WERI-Rb-1 (cell line): ENCODE data around the gene ENTHD1.

Experiments
- DNase-seq: peaks from one replicate; pipeline ENCODE4 v3.0.0-alpha.2; 2020
- H3K27ac ChIP-seq: fragments of 250-450 bp; sonication (Bioruptor Pico); 2 replicates; pipeline ENCODE4 v1.5.1; 2020; ENCODE audit warnings: mild to moderate bottlenecking, moderate library complexity
- H3K27me3 ChIP-seq: fragments of 250-450 bp; sonication (Bioruptor Pico); 2 replicates; pipeline ENCODE4 v1.5.1; 2021; ENCODE audit warnings: mild to moderate bottlenecking, low read depth, moderate library complexity; ENCODE audit not compliant: insufficient read depth, severe bottlenecking
- H3K36me3 ChIP-seq: fragments of 250-450 bp; sonication (Bioruptor Pico); 2 replicates; pipeline ENCODE4 v1.5.1; 2020; ENCODE audit warnings: mild to moderate bottlenecking, moderate library complexity
- H3K4me3 ChIP-seq: 2 replicates; pipeline ENCODE4 v1.5.1; 2011; ENCODE audit warnings: low read depth, mild to moderate bottlenecking, control low read depth, low read length
- H3K9me3 ChIP-seq: fragments of 250-450 bp; sonication (Bioruptor Pico); 2 replicates; pipeline ENCODE4 v1.5.1; 2021; ENCODE audit warnings: mild to moderate bottlenecking, moderate library complexity; ENCODE audit not compliant: severe bottlenecking
- TF ChIP-seq, protein P1 (sequence below): IDR thresholded peaks from 2 replicates; pipeline ENCODE4 v1.5.1; 2011; ENCODE audit warnings: low read depth, mild to moderate bottlenecking, control low read depth, inconsistent platforms, low read length

ENTHD1 gene

DNA sequence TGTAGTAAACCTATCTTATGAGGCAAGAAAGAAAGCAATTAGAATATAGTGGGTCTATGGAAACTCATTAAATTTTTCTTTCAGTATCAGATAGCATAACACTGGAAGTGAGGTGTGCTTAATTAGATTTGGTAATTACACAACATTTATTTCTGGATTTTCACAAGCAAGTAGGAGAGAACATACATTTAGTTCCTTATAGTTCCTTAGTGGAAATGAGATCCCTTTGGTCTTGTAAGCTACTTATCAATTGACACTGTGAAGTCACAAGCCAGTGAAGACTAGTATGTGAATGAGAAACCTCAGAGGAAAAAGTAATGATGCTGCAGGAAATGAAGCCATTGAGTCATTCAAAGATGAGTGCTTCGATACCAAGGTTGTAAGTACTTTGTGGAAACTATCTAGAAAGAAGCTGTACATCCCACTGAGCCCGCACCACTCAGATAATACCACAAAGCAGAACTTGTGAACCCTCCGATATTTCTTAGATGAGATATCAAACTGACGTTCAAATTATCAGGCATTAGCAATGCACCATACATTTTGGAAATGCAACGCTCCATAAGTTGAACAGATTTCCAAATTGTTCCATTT lies 53.5 kb downstream of the ENTHD1 start:
- TF ChIP-seq, protein P1, sequence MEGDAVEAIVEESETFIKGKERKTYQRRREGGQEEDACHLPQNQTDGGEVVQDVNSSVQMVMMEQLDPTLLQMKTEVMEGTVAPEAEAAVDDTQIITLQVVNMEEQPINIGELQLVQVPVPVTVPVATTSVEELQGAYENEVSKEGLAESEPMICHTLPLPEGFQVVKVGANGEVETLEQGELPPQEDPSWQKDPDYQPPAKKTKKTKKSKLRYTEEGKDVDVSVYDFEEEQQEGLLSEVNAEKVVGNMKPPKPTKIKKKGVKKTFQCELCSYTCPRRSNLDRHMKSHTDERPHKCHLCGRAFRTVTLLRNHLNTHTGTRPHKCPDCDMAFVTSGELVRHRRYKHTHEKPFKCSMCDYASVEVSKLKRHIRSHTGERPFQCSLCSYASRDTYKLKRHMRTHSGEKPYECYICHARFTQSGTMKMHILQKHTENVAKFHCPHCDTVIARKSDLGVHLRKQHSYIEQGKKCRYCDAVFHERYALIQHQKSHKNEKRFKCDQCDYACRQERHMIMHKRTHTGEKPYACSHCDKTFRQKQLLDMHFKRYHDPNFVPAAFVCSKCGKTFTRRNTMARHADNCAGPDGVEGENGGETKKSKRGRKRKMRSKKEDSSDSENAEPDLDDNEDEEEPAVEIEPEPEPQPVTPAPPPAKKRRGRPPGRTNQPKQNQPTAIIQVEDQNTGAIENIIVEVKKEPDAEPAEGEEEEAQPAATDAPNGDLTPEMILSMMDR = no peak
- H3K27ac ChIP-seq = no peak overlapping the region
- DNase-seq = no peak
- no peaks in the 10 kb centered on the region for H3K27me3 ChIP-seq
- H3K9me3 ChIP-seq = no peaks in the 10 kb centered on the region
- H3K36me3 ChIP-seq = no peaks in the 10 kb centered on the region
- H3K4me3 ChIP-seq = no peak overlapping the region

DNA sequence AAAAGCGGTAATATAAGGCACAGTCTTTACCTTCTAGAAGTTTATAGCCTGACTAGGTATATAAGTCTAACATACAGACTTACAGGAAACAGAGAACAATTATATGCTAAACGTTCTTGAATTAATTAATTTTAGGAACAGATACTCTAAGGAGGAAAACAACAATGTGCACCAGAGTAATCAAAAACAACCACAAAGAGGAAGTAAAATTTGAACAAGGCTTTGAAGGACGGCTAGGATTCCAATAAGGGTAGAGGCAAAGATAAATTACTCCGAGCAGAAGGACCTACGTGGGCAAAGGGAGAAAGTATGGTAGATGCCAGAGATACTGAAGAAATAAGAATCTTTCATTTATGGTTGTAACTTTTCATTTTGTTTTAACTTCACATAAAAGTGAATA lies 54.4 kb downstream of the ENTHD1 start:
- H3K36me3 ChIP-seq = no peaks in the 10 kb centered on the region
- no peaks in the 10 kb centered on the region for H3K9me3 ChIP-seq
- H3K4me3 ChIP-seq = no peak overlapping the region
- TF ChIP-seq, protein P1 = no peak
- DNase-seq = no peak
- no peaks in the 10 kb centered on the region for H3K27me3 ChIP-seq
- H3K27ac ChIP-seq = no peak overlapping the region

DNA sequence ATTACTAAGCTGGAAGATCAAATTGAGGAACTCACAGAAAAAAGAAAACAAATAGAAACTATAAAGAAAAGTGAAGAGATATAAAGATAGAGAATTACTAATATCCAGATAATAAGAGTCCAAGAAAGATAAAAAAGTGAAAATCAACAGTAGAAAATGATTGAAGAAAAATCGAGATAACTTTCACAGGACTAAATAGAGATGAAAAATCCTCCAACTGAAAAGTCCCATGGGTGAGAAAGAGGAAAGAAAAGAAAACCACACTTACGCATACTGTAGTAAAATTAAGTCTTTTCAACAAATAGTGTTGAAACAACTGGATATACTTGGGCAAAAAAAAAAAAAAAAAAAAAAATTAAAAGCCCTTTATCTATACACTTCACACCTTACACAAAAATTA lies 60.0 kb downstream of the ENTHD1 start:
- no peak overlapping the region for H3K4me3 ChIP-seq
- DNase-seq = no peak
- no peak overlapping the region for H3K27ac ChIP-seq
- TF ChIP-seq, protein P1 = no peak
- no peaks in the 10 kb centered on the region for H3K9me3 ChIP-seq
- no peaks in the 10 kb centered on the region for H3K36me3 ChIP-seq
- H3K27me3 ChIP-seq = no peaks in the 10 kb centered on the region

DNA sequence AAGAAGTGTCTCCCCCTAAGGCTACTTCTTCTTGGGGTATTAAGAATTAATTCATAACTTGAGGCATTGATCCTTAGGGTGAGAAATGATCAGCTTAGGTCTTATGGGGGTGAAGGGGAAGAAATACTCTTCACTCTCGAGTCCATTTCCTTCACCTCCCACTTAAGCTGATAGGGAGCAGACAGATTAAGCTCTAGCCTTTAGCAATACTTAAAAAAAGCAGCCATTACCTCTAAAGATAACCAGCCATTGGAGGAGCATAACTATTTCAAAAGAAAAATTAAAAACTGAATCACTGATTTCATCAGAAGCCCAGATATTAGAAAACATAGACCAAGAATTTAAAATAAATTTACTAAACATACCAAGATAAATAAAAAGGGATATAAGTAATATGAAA lies 60.5 kb downstream of the ENTHD1 start:
- Histone ChIP-seq H3K36me3 (no peaks in the 10 kb centered on the region), H3K9me3 (no peaks in the 10 kb centered on the region), H3K27ac (no peak overlapping the region), H3K27me3 (no peaks in the 10 kb centered on the region), H3K4me3 (no peak overlapping the region)
- TF ChIP-seq, protein P1 = no peak
- no peak for DNase-seq

DNA sequence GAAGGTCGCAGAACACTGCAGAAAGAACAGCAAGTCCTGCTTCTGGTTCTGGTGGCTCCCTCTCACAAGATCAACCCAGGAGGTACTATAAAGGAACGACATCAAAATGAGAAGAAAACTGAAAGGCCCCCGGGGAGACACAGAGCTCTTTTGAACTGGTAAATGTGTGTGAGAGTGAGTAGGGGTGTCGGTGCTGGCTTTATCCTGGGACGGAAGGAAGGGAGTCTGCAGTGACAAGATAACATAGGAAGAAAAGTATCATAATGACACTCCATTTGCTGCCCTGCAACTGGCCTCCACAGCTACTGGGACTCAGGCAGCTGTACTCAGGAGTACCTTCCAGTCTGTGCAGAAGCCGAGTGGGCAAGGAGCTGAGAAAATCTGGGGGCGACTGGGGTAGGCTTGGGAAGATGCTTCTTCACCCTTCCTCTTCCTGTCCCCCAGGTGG lies 60.9 kb downstream of the ENTHD1 start:
- H3K27me3 ChIP-seq = no peaks in the 10 kb centered on the region
- H3K36me3 ChIP-seq = no peaks in the 10 kb centered on the region
- H3K9me3 ChIP-seq = no peaks in the 10 kb centered on the region
- no peak overlapping the region for H3K4me3 ChIP-seq
- no peak for DNase-seq
- no peak overlapping the region for H3K27ac ChIP-seq
- TF ChIP-seq, protein P1 = no peak

DNA sequence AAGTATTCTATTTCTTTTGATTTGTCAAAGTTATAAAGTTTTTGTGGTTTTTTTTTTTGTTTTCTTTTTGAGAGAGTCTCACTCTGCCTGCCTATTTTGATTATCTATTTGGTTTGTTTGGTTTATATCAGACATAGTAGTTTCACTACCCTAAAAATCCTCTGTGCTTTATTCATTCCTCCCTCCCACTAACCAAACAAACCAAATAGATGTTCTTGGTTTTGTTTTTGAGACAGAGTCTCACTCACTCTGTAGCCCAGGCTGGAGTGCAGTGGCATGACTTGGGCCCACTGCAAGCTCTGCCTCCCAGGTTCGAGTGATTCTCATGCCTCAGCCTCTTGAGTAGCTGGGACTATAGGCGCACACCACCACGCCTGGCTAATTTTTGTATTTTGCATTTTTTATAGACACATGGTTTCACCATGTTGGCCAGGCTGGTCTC lies 67.9 kb downstream of the ENTHD1 start:
- TF ChIP-seq, protein P1 = no peak
- no peak overlapping the region for H3K4me3 ChIP-seq
- no peaks in the 10 kb centered on the region for H3K36me3 ChIP-seq
- H3K9me3 ChIP-seq = no peaks in the 10 kb centered on the region
- no peak overlapping the region for H3K27ac ChIP-seq
- H3K27me3 ChIP-seq = no peaks in the 10 kb centered on the region
- DNase-seq = no peak
